ENCODE measurements around the gene SPEF2. TPM values are rescaled to one million over a fixed set of nuclear protein-coding genes. Genes with fewer than 3 reads are reported as not detected.

The SPEF2 gene
- total and polyA plus RNA-seq, 2 experiments from 2014 or later = 5.1 TPM

GRCh38 chr5:35849860-35850259 lies 232.2 kb downstream of the SPEF2 start:
- Histone ChIP-seq H3K79me2 (no peaks in the 10 kb centered on the region), H2AFZ (no peak overlapping the region), H3K27ac (no peak overlapping the region), H3K9me2 (replicated peaks; ENCODE audit: insufficient read depth) (no peaks in the 10 kb centered on the region), H3K4me2 (no peak overlapping the region), H3K9me3 (ENCODE audit: low read depth) (no peaks in the 10 kb centered on the region), H4K20me1 (ENCODE audit: insufficient read depth, poor library complexity, severe bottlenecking) (no peaks in the 10 kb centered on the region), H3K36me3 (replicated peaks; ENCODE audit: insufficient read depth, low read depth) (no peaks in the 10 kb centered on the region), H3K4me1 (ENCODE audit: insufficient read depth) (no peaks in the 10 kb centered on the region), H3K4me3 (no peak overlapping the region), H3K27me3 (no peaks in the 10 kb centered on the region)
- no peak for DNase-seq (ENCODE audit: low spot score)
- 87% methylated on average over 6 of the region's 6 CpGs for WGBS (ENCODE audit: low lambda C conversion rate, missing lambda C conversion rate)
- TF ChIP-seq EZH2phosphoT487 (IDR thresholded peaks at IDR 0.05; ENCODE audit: low read depth, severe bottlenecking, unreplicated experiment) = no peak
- no peak for TF ChIP-seq EZH2 (IDR thresholded peaks at IDR 0.05; ENCODE audit: borderline replicate concordance)
- TF ChIP-seq, protein P1, sequence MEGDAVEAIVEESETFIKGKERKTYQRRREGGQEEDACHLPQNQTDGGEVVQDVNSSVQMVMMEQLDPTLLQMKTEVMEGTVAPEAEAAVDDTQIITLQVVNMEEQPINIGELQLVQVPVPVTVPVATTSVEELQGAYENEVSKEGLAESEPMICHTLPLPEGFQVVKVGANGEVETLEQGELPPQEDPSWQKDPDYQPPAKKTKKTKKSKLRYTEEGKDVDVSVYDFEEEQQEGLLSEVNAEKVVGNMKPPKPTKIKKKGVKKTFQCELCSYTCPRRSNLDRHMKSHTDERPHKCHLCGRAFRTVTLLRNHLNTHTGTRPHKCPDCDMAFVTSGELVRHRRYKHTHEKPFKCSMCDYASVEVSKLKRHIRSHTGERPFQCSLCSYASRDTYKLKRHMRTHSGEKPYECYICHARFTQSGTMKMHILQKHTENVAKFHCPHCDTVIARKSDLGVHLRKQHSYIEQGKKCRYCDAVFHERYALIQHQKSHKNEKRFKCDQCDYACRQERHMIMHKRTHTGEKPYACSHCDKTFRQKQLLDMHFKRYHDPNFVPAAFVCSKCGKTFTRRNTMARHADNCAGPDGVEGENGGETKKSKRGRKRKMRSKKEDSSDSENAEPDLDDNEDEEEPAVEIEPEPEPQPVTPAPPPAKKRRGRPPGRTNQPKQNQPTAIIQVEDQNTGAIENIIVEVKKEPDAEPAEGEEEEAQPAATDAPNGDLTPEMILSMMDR (IDR thresholded peaks at IDR 0.05; ENCODE audit: poor library complexity) = no peak

DNA sequence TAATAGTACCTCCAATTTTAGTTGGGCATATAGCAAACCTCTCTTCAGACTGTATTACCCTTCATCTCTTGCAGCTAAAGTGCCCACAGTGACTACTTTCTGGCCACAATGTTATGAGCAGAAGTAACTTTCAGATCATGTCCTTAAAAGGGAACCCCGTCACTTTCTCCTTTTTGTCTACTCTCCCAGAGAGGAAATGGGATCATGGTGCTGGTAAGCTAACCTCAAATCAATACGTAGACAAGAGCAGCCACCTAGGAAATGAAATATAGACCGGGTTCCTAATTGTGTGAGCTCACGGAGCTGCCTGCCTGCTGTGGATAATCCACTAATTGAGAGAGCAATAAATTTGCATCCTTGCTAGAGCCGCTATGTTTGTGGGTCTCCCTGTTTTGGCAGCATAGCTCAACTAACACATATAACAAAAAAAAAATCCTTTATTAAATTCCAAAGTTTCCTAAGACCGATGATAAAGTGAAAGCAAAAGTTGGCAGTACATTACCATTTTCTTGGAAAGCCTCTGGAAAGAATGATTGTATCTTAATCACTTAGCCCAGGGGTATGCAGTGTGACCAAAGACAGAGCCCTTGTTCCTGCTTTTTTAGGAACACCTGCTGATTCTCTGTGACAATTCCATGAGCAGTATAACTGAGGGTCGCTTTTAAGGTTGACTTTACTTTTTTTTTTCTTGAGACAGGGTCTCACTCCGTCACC lies 233.5 kb downstream of the SPEF2 start:
- Histone ChIP-seq H2AFZ (no peak overlapping the region), H3K79me2 (no peaks in the 10 kb centered on the region), H3K27me3 (no peaks in the 10 kb centered on the region), H3K4me1 (ENCODE audit: insufficient read depth) (no peaks in the 10 kb centered on the region), H3K36me3 (replicated peaks; ENCODE audit: insufficient read depth, low read depth) (no peaks in the 10 kb centered on the region), H3K27ac (no peak overlapping the region), H3K4me3 (no peak overlapping the region), H3K9me3 (ENCODE audit: low read depth) (no peaks in the 10 kb centered on the region), H3K4me2 (no peak overlapping the region), H4K20me1 (ENCODE audit: insufficient read depth, poor library complexity, severe bottlenecking) (no peaks in the 10 kb centered on the region), H3K9me2 (replicated peaks; ENCODE audit: insufficient read depth) (no peaks in the 10 kb centered on the region)
- no peak for TF ChIP-seq EZH2 (IDR thresholded peaks at IDR 0.05; ENCODE audit: borderline replicate concordance)
- no peak for TF ChIP-seq EZH2phosphoT487 (IDR thresholded peaks at IDR 0.05; ENCODE audit: low read depth, severe bottlenecking, unreplicated experiment)
- TF ChIP-seq, protein P1 (IDR thresholded peaks at IDR 0.05; ENCODE audit: poor library complexity) = no peak
- DNase-seq (ENCODE audit: low spot score) = no peak
- WGBS (ENCODE audit: low lambda C conversion rate, missing lambda C conversion rate) = 69% methylated on average over 8 of the region's 8 CpGs

DNA sequence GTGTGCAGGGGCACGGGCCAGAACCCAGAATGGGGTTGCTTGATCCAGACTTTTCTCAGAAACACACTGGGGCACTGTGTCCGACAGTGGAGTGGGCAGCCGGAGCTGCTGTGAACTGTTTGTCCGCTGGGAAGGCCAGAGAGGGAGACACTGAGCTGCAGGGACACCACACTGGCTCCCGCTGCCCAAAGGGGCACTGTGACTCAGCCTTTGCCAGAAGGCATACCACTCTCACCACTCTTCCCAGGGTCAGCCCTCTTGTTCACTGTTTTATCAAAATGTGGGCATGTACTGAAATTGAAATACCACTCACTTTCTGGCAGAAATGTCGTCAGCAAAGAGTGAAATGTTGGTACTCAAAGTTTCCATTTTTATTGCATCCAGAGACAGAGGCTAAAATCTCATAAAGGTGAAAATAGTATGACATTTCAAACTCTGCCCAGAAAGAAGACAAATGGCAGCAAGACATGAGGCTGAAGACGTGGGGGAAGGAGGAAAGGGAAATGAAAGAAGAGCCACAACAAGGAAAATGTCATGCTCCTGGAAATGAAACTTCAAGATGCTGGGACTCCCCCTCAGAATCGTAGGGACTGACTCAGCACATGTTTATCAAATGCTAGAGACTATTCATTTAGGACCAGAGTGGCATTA lies 234.5 kb downstream of the SPEF2 start:
- H2AFZ ChIP-seq = no peak overlapping the region
- no peak overlapping the region for H3K4me2 ChIP-seq
- H3K27ac ChIP-seq = no peak overlapping the region
- no peak overlapping the region for H3K4me3 ChIP-seq
- no peaks in the 10 kb centered on the region for H3K36me3 ChIP-seq (replicated peaks; ENCODE audit: insufficient read depth, low read depth)
- DNase-seq (ENCODE audit: low spot score) = no peak
- 82% methylated on average over 8 of the region's 8 CpGs for WGBS (ENCODE audit: low lambda C conversion rate, missing lambda C conversion rate)
- H3K4me1 ChIP-seq (ENCODE audit: insufficient read depth) = no peaks in the 10 kb centered on the region
- no peaks in the 10 kb centered on the region for H4K20me1 ChIP-seq (ENCODE audit: insufficient read depth, poor library complexity, severe bottlenecking)
- TF ChIP-seq, protein P1 (IDR thresholded peaks at IDR 0.05; ENCODE audit: poor library complexity) = no peak
- TF ChIP-seq EZH2phosphoT487 (IDR thresholded peaks at IDR 0.05; ENCODE audit: low read depth, severe bottlenecking, unreplicated experiment) (no peak), EZH2 (IDR thresholded peaks at IDR 0.05; ENCODE audit: borderline replicate concordance) (no peak)
- H3K79me2 ChIP-seq = no peaks in the 10 kb centered on the region
- H3K27me3 ChIP-seq = no peaks in the 10 kb centered on the region
- H3K9me3 ChIP-seq (ENCODE audit: low read depth) = no peaks in the 10 kb centered on the region
- H3K9me2 ChIP-seq (replicated peaks; ENCODE audit: insufficient read depth) = no peaks in the 10 kb centered on the region
